ENCODE measurements around the gene ALG9.

ALG9 gene

GRCh38 chr11:111846636-111847035 lies 24.7 kb downstream of the ALG9 start:
- TF ChIP-seq CTCF (IDR thresholded peaks at IDR 0.05; ENCODE audit: extremely low read depth, insufficient read depth, missing control alignments): no peak
- DNase-seq (ENCODE audit: low spot score): no peak
- in situ Hi-C loops (cut with MboI; ENCODE audit: low pct_unique_long_range_greater_than_20kb, low sequenced_read_pairs, unreplicated experiment): loop anchor here (10.0 kb wide), 1 partner anchor 262 kb away; no protein-coding TSS in a partner anchor

- no peak for DNase-seq (ENCODE audit: low spot score)
- in situ Hi-C loops (cut with MboI; ENCODE audit: low pct_unique_long_range_greater_than_20kb, low sequenced_read_pairs, unreplicated experiment): loop anchor here (10.0 kb wide), 1 partner anchor 261 kb away; no protein-coding TSS in a partner anchor
- TF ChIP-seq CTCF (IDR thresholded peaks at IDR 0.05; ENCODE audit: extremely low read depth, insufficient read depth, missing control alignments): no peak
Observed at GRCh38 chr11:111846063-111846462, 25.3 kb downstream of the ALG9 start.

GRCh38 chr11:111845276-111846028 lies 25.9 kb downstream of the ALG9 start:
- in situ Hi-C loops (cut with MboI; ENCODE audit: low pct_unique_long_range_greater_than_20kb, low sequenced_read_pairs, unreplicated experiment): loop anchor here (10.0 kb wide), 1 partner anchor 261 kb away; no protein-coding TSS in a partner anchor
- DNase-seq (ENCODE audit: low spot score): no peak
- no peak for TF ChIP-seq CTCF (IDR thresholded peaks at IDR 0.05; ENCODE audit: extremely low read depth, insufficient read depth, missing control alignments)

GRCh38 chr11:111843661-111844060 lies 27.7 kb downstream of the ALG9 start:
- in situ Hi-C loops (cut with MboI; ENCODE audit: low pct_unique_long_range_greater_than_20kb, low sequenced_read_pairs, unreplicated experiment): loop anchor here (10.0 kb wide), 1 partner anchor 259 kb away; no protein-coding TSS in a partner anchor

GRCh38 chr11:111841370-111842053 lies 29.9 kb downstream of the ALG9 start:
- peak; percentile 70 for DNase-seq (ENCODE audit: low spot score)
- TF ChIP-seq CTCF (IDR thresholded peaks at IDR 0.05; ENCODE audit: extremely low read depth, insufficient read depth, missing control alignments): peak; percentile 86
- in situ Hi-C loops (cut with MboI; ENCODE audit: low pct_unique_long_range_greater_than_20kb, low sequenced_read_pairs, unreplicated experiment): loop anchor here (10.0 kb wide), 1 partner anchor 257 kb away; no protein-coding TSS in a partner anchor

More at GRCh38 chr11:111843661-111844060, 27.7 kb downstream of the ALG9 start:
- no peak for DNase-seq (ENCODE audit: low spot score)
- TF ChIP-seq CTCF (IDR thresholded peaks at IDR 0.05; ENCODE audit: extremely low read depth, insufficient read depth, missing control alignments): no peak

- TF ChIP-seq CTCF (IDR thresholded peaks at IDR 0.05; ENCODE audit: extremely low read depth, insufficient read depth, missing control alignments): no peak
- DNase-seq (ENCODE audit: low spot score): no peak
- in situ Hi-C loops (cut with MboI; ENCODE audit: low pct_unique_long_range_greater_than_20kb, low sequenced_read_pairs, unreplicated experiment): loop anchor here (10.0 kb wide), 1 partner anchor 255 kb away; no protein-coding TSS in a partner anchor
Observed at GRCh38 chr11:111840143-111840542, 31.2 kb downstream of the ALG9 start.
